Measurements from ENCODE around the gene C16orf92. TPM values are rescaled to one million over a fixed set of nuclear protein-coding genes. Genes with fewer than 3 reads are reported as not detected.
"Not testable (repeated sequence)": the region's sequence is repeated elsewhere in the genome, so short reads cannot be mapped to it uniquely, and the experiment has no call there.

Gene C16orf92
- total RNA-seq, 1 experiment from 2014 or later, result not detected

- no peak for DNase-seq (ENCODE audit: low spot score)
These were observed 17.5 kb upstream of the C16orf92 start for GRCh38 chr16:30005341-30006094.

GRCh38 chr16:30006095-30006473, 16.9 kb upstream of the C16orf92 start:
- DNase-seq (ENCODE audit: low spot score), result no peak

- no peak for DNase-seq (ENCODE audit: low spot score)
These were observed 16.2 kb upstream of the C16orf92 start for GRCh38 chr16:30006659-30007377.

GRCh38 chr16:30007378-30007895, 15.6 kb upstream of the C16orf92 start:
- DNase-seq (ENCODE audit: low spot score), result no peak

GRCh38 chr16:30009085-30009862, 13.7 kb upstream of the C16orf92 start:
- DNase-seq (ENCODE audit: low spot score), result no peak

- DNase-seq (ENCODE audit: low spot score), result no peak
These were observed 12.8 kb upstream of the C16orf92 start for GRCh38 chr16:30009990-30010843.

- no peak for DNase-seq (ENCODE audit: low spot score)
These were observed 11.9 kb upstream of the C16orf92 start, which contains the start of gene DOC2A for GRCh38 chr16:30010844-30011713. Gene DOC2A, minus strand, starts transcription at chr16:30011027. Its CDS starts 805 bp downstream, at chr16:30010222.

GRCh38 chr16:30011714-30012504, 11.1 kb upstream of the C16orf92 start:
- DNase-seq (ENCODE audit: low spot score), result no peak

- DNase-seq (ENCODE audit: low spot score), result not testable (repeated sequence)
These were observed 10.4 kb upstream of the C16orf92 start for GRCh38 chr16:30012598-30012997.

- DNase-seq (ENCODE audit: low spot score), result not testable (repeated sequence)
These were observed 7.5 kb upstream of the C16orf92 start for GRCh38 chr16:30015450-30015849.

GRCh38 chr16:30016555-30017276, 6.3 kb upstream of the C16orf92 start:
- DNase-seq (ENCODE audit: low spot score), result no peak

- DNase-seq (ENCODE audit: low spot score), result no peak
These were observed 5.7 kb upstream of the C16orf92 start for GRCh38 chr16:30017277-30017656.

GRCh38 chr16:30017937-30018336, 5.1 kb upstream of the C16orf92 start:
- DNase-seq (ENCODE audit: low spot score), result not testable (repeated sequence)

GRCh38 chr16:30018731-30019158, 4.3 kb upstream of the C16orf92 start:
- no peak for DNase-seq (ENCODE audit: low spot score)

GRCh38 chr16:30023586-30023985, 588 bp downstream of the C16orf92 start:
- DNase-seq (ENCODE audit: low spot score), result no peak

- DNase-seq (ENCODE audit: low spot score), result no peak
These were observed 1.5 kb downstream of the C16orf92 start for GRCh38 chr16:30024451-30024850.

- DNase-seq (ENCODE audit: low spot score), result no peak
These were observed 2.2 kb downstream of the C16orf92 start for GRCh38 chr16:30025156-30025555.

- no peak for DNase-seq (ENCODE audit: low spot score)
These were observed 2.6 kb downstream of the C16orf92 start for GRCh38 chr16:30025574-30025973.

GRCh38 chr16:30026449-30026848, 3.5 kb downstream of the C16orf92 start:
- no peak for DNase-seq (ENCODE audit: low spot score)
